ENCODE data around the gene PBX2. TPM values are rescaled to one million over a fixed set of nuclear protein-coding genes. Genes with fewer than 3 reads are reported as not detected.
A peak's percentile ranks its signal among the peaks of the same experiment; 100 is the strongest.

The PBX2 gene
- total RNA-seq, 1 donor from 2014 or later, result 89.2 TPM

DNA sequence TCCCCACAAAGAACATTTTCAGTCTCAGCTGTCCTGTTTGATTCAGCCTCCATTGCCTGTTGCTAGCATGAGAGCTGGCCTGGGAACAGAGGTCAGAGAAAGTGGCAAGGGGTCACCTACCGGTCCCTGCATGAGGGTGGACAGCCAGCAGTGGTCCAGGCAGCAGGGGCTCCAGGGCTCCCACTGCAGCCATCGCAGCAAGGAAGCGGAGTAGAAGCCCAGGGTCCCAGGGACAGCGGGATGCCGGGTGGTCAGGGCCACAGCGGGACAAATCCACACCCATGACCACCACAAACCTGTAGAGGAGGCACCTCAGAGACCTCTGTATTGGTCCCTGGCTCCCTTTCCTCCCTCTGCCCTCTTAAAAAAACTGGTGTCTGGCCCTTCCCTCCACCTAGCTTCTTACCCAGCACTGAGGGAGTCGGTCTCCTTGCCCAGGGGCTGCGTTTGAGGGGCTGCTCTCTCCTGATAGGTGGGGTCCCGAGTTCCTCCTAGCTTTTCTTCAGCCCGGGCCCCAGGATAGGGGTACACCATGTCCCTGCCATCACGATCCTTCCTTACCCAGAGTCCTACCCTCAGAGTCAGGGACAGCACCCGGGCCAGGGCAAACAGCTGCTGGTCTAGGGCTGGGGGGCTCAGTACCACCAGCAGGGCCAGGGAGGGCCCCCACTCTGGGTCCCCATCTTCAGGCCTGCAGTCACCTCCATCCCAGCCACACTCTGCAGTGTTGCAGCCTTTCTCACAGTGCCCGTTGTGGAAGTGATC lies 10.9 kb upstream of the PBX2 start:
- no peaks in the 10 kb centered on the region for H3K9me3 ChIP-seq
- TF ChIP-seq, protein P1, sequence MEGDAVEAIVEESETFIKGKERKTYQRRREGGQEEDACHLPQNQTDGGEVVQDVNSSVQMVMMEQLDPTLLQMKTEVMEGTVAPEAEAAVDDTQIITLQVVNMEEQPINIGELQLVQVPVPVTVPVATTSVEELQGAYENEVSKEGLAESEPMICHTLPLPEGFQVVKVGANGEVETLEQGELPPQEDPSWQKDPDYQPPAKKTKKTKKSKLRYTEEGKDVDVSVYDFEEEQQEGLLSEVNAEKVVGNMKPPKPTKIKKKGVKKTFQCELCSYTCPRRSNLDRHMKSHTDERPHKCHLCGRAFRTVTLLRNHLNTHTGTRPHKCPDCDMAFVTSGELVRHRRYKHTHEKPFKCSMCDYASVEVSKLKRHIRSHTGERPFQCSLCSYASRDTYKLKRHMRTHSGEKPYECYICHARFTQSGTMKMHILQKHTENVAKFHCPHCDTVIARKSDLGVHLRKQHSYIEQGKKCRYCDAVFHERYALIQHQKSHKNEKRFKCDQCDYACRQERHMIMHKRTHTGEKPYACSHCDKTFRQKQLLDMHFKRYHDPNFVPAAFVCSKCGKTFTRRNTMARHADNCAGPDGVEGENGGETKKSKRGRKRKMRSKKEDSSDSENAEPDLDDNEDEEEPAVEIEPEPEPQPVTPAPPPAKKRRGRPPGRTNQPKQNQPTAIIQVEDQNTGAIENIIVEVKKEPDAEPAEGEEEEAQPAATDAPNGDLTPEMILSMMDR (IDR thresholded peaks at IDR 0.05), result no peak
- no peak overlapping the region for H3K4me3 ChIP-seq
- H3K27me3 ChIP-seq (ENCODE audit: low read depth), result peaks cover 4% of the 10 kb centered on the region
- H3K27ac ChIP-seq, result no peak overlapping the region
- ATAC-seq (no peak), DNase-seq (no peak)
- peaks cover 18% of the 10 kb centered on the region for H3K36me3 ChIP-seq
- intact Hi-C loops (cut with DNase I), result no loop called here
- H3K4me1 ChIP-seq, result peaks cover 11% of the 10 kb centered on the region

DNA sequence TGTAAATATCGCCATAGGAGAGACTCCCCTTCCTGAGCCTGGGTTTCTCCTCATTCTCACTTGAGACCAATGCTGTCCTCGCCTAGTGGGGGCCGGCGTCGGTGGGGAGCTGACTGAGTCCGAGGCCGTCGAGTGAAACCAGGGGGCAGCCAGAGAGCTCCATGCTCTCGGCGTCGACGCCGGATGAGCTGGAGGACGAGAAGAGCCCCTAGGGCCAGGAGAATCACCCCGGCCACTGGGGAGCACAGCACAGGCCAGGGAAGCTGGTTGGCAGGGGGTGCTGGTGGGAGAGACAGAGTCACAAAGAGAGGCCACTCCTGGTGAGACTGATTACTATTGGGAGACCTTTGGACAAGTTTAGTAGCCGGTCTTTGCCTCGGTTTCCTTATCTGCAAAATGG lies 8.9 kb upstream of the PBX2 start:
- ATAC-seq, result no peak
- H3K27me3 ChIP-seq (ENCODE audit: low read depth), result peaks cover 4% of the 10 kb centered on the region

GRCh38 chr6:32198345-32198696 lies 8.3 kb upstream of the PBX2 start:
- Histone ChIP-seq H3K4me1 (peaks cover 31% of the 10 kb centered on the region), H3K9me3 (no peaks in the 10 kb centered on the region), H3K27me3 (ENCODE audit: low read depth) (peaks cover 4% of the 10 kb centered on the region), H3K4me3 (no peak overlapping the region), H3K36me3 (peaks cover 8% of the 10 kb centered on the region), H3K27ac (no peak overlapping the region)
- ATAC-seq (no peak), DNase-seq (no peak)
- TF ChIP-seq, protein P1 (IDR thresholded peaks at IDR 0.05), result no peak
- intact Hi-C loops (cut with DNase I), result no loop called here

More for the DNA sequence above, 8.9 kb upstream of the PBX2 start:
- Histone ChIP-seq H3K9me3 (no peaks in the 10 kb centered on the region), H3K27ac (no peak overlapping the region), H3K4me3 (no peak overlapping the region), H3K36me3 (peaks cover 11% of the 10 kb centered on the region), H3K4me1 (peaks cover 26% of the 10 kb centered on the region)
- TF ChIP-seq, protein P1 (IDR thresholded peaks at IDR 0.05), result no peak
- no peak for DNase-seq
- intact Hi-C loops (cut with DNase I), result no loop called here

GRCh38 chr6:32196682-32197616 lies 6.9 kb upstream of the PBX2 start:
- peak overlapping the region; percentile 100 for H3K27ac ChIP-seq
- TF ChIP-seq, protein P1 (IDR thresholded peaks at IDR 0.05), result no peak
- peaks cover 44% of the 10 kb centered on the region for H3K4me1 ChIP-seq
- H3K27me3 ChIP-seq (ENCODE audit: low read depth), result peaks cover under 1% of the 10 kb centered on the region
- H3K36me3 ChIP-seq, result peaks cover 1% of the 10 kb centered on the region
- H3K9me3 ChIP-seq, result no peaks in the 10 kb centered on the region
- ATAC-seq (no peak), DNase-seq (no peak)
- intact Hi-C loops (cut with DNase I), result no loop called here
- peak overlapping the region; percentile 79 for H3K4me3 ChIP-seq

- Histone ChIP-seq H3K27me3 (ENCODE audit: low read depth) (no peaks in the 10 kb centered on the region), H3K36me3 (no peaks in the 10 kb centered on the region), H3K4me3 (peak overlapping the region; percentile 79), H3K4me1 (peaks cover 48% of the 10 kb centered on the region), H3K9me3 (no peaks in the 10 kb centered on the region), H3K27ac (peak overlapping the region; percentile 100)
- peak; percentile 93 for DNase-seq
- intact Hi-C loops (cut with DNase I), result no loop called here
- TF ChIP-seq, protein P1 (IDR thresholded peaks at IDR 0.05), result no peak
- ATAC-seq, result peak; percentile 49 to 52
Measured at GRCh38 chr6:32195902-32196681, 6.1 kb upstream of the PBX2 start.
